WERI-Rb-1 (cell line): ENCODE measurements around the gene TARBP2.
"Not testable (repeated sequence)": the region's sequence is repeated elsewhere in the genome, so short reads cannot be mapped to it uniquely, and the experiment has no call there.

Experiments
- DNase-seq: peaks from one replicate; pipeline ENCODE4 v3.0.0-alpha.2; 2020
- H3K27ac ChIP-seq: fragments of 250-450 bp; sonication (Bioruptor Pico); 2 replicates; pipeline ENCODE4 v1.5.1; 2020; ENCODE audit warnings: mild to moderate bottlenecking, moderate library complexity
- H3K27me3 ChIP-seq: fragments of 250-450 bp; sonication (Bioruptor Pico); 2 replicates; pipeline ENCODE4 v1.5.1; 2021; ENCODE audit warnings: mild to moderate bottlenecking, low read depth, moderate library complexity; ENCODE audit not compliant: insufficient read depth, severe bottlenecking
- H3K36me3 ChIP-seq: fragments of 250-450 bp; sonication (Bioruptor Pico); 2 replicates; pipeline ENCODE4 v1.5.1; 2020; ENCODE audit warnings: mild to moderate bottlenecking, moderate library complexity
- H3K4me3 ChIP-seq: 2 replicates; pipeline ENCODE4 v1.5.1; 2011; ENCODE audit warnings: low read depth, mild to moderate bottlenecking, control low read depth, low read length
- H3K9me3 ChIP-seq: fragments of 250-450 bp; sonication (Bioruptor Pico); 2 replicates; pipeline ENCODE4 v1.5.1; 2021; ENCODE audit warnings: mild to moderate bottlenecking, moderate library complexity; ENCODE audit not compliant: severe bottlenecking
- CTCF ChIP-seq: IDR thresholded peaks from 2 replicates; pipeline ENCODE4 v1.5.1; 2011; ENCODE audit warnings: low read depth, mild to moderate bottlenecking, control low read depth, inconsistent platforms, low read length

The TARBP2 gene

GRCh38 chr12:53478865-53479264 lies 22.2 kb upstream of the TARBP2 start:
- TF ChIP-seq CTCF, result no peak
- Histone ChIP-seq H3K9me3 (no peaks in the 10 kb centered on the region), H3K27me3 (no peaks in the 10 kb centered on the region), H3K27ac (peak overlapping the region; percentile 4; the same call in 1 of the 2 replicates), H3K36me3 (peaks cover 95% of the 10 kb centered on the region), H3K4me3 (no peak overlapping the region)
- DNase-seq, result no peak

GRCh38 chr12:53479331-53479730 lies 21.8 kb upstream of the TARBP2 start:
- TF ChIP-seq CTCF, result no peak
- DNase-seq, result no peak
- Histone ChIP-seq H3K27me3 (no peaks in the 10 kb centered on the region), H3K9me3 (no peaks in the 10 kb centered on the region), H3K27ac (peak overlapping the region; percentile 4; the same call in 1 of the 2 replicates), H3K4me3 (no peak overlapping the region), H3K36me3 (peaks cover 95% of the 10 kb centered on the region)

GRCh38 chr12:53480491-53481442 lies 20.3 kb upstream of the TARBP2 start:
- no peaks in the 10 kb centered on the region for H3K27me3 ChIP-seq
- H3K9me3 ChIP-seq, result no peaks in the 10 kb centered on the region
- no peak for TF ChIP-seq CTCF
- H3K27ac ChIP-seq, result no peak overlapping the region
- H3K4me3 ChIP-seq, result no peak overlapping the region
- no peak for DNase-seq
- peaks cover 95% of the 10 kb centered on the region for H3K36me3 ChIP-seq

- H3K9me3 ChIP-seq, H3K27ac ChIP-seq, H3K27me3 ChIP-seq, H3K4me3 ChIP-seq, DNase-seq: not testable (repeated sequence)
- peaks cover 95% of the 10 kb centered on the region for H3K36me3 ChIP-seq
These were observed 19.6 kb upstream of the TARBP2 start for GRCh38 chr12:53481458-53481857.

GRCh38 chr12:53481939-53482586 lies 19.0 kb upstream of the TARBP2 start:
- TF ChIP-seq CTCF, result peak; percentile 48
- H3K36me3 ChIP-seq, result peaks cover 92% of the 10 kb centered on the region
- H3K4me3 ChIP-seq, result no peak overlapping the region
- DNase-seq, result no peak
- no peak overlapping the region for H3K27ac ChIP-seq
- no peaks in the 10 kb centered on the region for H3K9me3 ChIP-seq
- no peaks in the 10 kb centered on the region for H3K27me3 ChIP-seq

- H3K9me3 ChIP-seq, result no peaks in the 10 kb centered on the region
- H3K27ac ChIP-seq, result no peak overlapping the region
- H3K27me3 ChIP-seq, result no peaks in the 10 kb centered on the region
- DNase-seq, result no peak
- no peak overlapping the region for H3K4me3 ChIP-seq
- no peak for TF ChIP-seq CTCF
- H3K36me3 ChIP-seq, result peaks cover 89% of the 10 kb centered on the region
These were observed 18.4 kb upstream of the TARBP2 start for GRCh38 chr12:53482626-53483168.
